GM19455 (cell line): ENCODE measurements around the gene ZNF318.
"Not testable (repeated sequence)": the region's sequence is repeated elsewhere in the genome, so short reads cannot be mapped to it uniquely, and the experiment has no call there.

Experiments
- ATAC-seq: cut with Tn5 transposase; IDR thresholded peaks from one replicate; pipeline ENCODE4 v1.9.1; 2021; ENCODE audit not compliant: unreplicated experiment

ZNF318 gene

GRCh38 chr6:43303751-43304331 lies 65.6 kb downstream of the ZNF318 start:
- ATAC-seq, result no peak

- ATAC-seq, result not testable (repeated sequence)
Observed at GRCh38 chr6:43303006-43303405, 66.4 kb downstream of the ZNF318 start.

- ATAC-seq, result no peak
Observed at GRCh38 chr6:43302126-43302525, 67.3 kb downstream of the ZNF318 start.

GRCh38 chr6:43301081-43301870 lies 68.2 kb downstream of the ZNF318 start:
- ATAC-seq, result no peak

- no peak for ATAC-seq
Observed at GRCh38 chr6:43299338-43300293, 69.8 kb downstream of the ZNF318 start.

- ATAC-seq, result no peak
Observed at GRCh38 chr6:43298565-43299337, 70.7 kb downstream of the ZNF318 start.

GRCh38 chr6:43297644-43298564 lies 71.5 kb downstream of the ZNF318 start, which contains the start of gene SLC22A7:
SLC22A7 (plus strand) TSS chr6:43298260; CDS start chr6:43298359, 99 bp downstream.
- no peak for ATAC-seq

- no peak for ATAC-seq
Observed at GRCh38 chr6:43296780-43297497, 72.5 kb downstream of the ZNF318 start.

GRCh38 chr6:43295456-43295855 lies 74.0 kb downstream of the ZNF318 start:
- ATAC-seq, result no peak

GRCh38 chr6:43294536-43294935 lies 74.9 kb downstream of the ZNF318 start:
- no peak for ATAC-seq

- no peak for ATAC-seq
Observed at GRCh38 chr6:43293698-43294097, 75.7 kb downstream of the ZNF318 start.

GRCh38 chr6:43292763-43293318 lies 76.6 kb downstream of the ZNF318 start:
- no peak for ATAC-seq

- no peak for ATAC-seq
Observed at GRCh38 chr6:43292341-43292740, 77.1 kb downstream of the ZNF318 start.

GRCh38 chr6:43291708-43292107 lies 77.7 kb downstream of the ZNF318 start:
- no peak for ATAC-seq

GRCh38 chr6:43290905-43291355 lies 78.5 kb downstream of the ZNF318 start:
- no peak for ATAC-seq

GRCh38 chr6:43290339-43290904 lies 79.0 kb downstream of the ZNF318 start:
- no peak for ATAC-seq

GRCh38 chr6:43287717-43288679 lies 81.4 kb downstream of the ZNF318 start:
- ATAC-seq, result no peak
